Fibroblast of pulmonary artery (primary cell): ENCODE measurements around the gene MTCL1.

Experiments
- DNase-seq: peaks from one replicate; pipeline ENCODE4 v3.0.0-alpha.2; 2010; ENCODE audit warnings: low read depth
- H3K4me3 ChIP-seq: replicated peaks from 2 replicates; pipeline ENCODE4 v1.5.1; 2011; ENCODE audit warnings: low read depth, mild to moderate bottlenecking, control low read depth, low read length, moderate library complexity
- CTCF ChIP-seq: IDR thresholded peaks from 2 replicates; pipeline ENCODE4 v1.5.1; 2011; ENCODE audit warnings: mild to moderate bottlenecking, control low read depth, low read length, inconsistent platforms; ENCODE audit errors: missing control alignments

Gene MTCL1

GRCh38 chr18:8705238-8705960 lies at the start of gene MTCL1:
MTCL1 (plus strand) TSS chr18:8705556; CDS start chr18:8705661, 105 bp downstream.
- no peak for TF ChIP-seq CTCF
- peak within 1 kb of the TSS; percentile 74 for H3K4me3 ChIP-seq
- peak; percentile 45 for DNase-seq

GRCh38 chr18:8656232-8656631 lies 49.1 kb upstream of the MTCL1 start:
- H3K4me3 ChIP-seq: no peak overlapping the region
- no peak for TF ChIP-seq CTCF
- peak; percentile 45 for DNase-seq

GRCh38 chr18:8657050-8657820 lies 48.1 kb upstream of the MTCL1 start:
- no peak overlapping the region for H3K4me3 ChIP-seq
- DNase-seq: no peak
- TF ChIP-seq CTCF: no peak

- no peak for TF ChIP-seq CTCF
- no peak overlapping the region for H3K4me3 ChIP-seq
- peak; percentile 44 for DNase-seq
Observed at GRCh38 chr18:8657873-8658470, 47.4 kb upstream of the MTCL1 start.

GRCh38 chr18:8658858-8659485 lies 46.4 kb upstream of the MTCL1 start:
- no peak for DNase-seq
- no peak for TF ChIP-seq CTCF

GRCh38 chr18:8659609-8660242 lies 45.6 kb upstream of the MTCL1 start:
- no peak overlapping the region for H3K4me3 ChIP-seq
- no peak for TF ChIP-seq CTCF
- DNase-seq: no peak

More at GRCh38 chr18:8658858-8659485, 46.4 kb upstream of the MTCL1 start:
- no peak overlapping the region for H3K4me3 ChIP-seq
